ENCODE results near the gene PSMA2.

DNA sequence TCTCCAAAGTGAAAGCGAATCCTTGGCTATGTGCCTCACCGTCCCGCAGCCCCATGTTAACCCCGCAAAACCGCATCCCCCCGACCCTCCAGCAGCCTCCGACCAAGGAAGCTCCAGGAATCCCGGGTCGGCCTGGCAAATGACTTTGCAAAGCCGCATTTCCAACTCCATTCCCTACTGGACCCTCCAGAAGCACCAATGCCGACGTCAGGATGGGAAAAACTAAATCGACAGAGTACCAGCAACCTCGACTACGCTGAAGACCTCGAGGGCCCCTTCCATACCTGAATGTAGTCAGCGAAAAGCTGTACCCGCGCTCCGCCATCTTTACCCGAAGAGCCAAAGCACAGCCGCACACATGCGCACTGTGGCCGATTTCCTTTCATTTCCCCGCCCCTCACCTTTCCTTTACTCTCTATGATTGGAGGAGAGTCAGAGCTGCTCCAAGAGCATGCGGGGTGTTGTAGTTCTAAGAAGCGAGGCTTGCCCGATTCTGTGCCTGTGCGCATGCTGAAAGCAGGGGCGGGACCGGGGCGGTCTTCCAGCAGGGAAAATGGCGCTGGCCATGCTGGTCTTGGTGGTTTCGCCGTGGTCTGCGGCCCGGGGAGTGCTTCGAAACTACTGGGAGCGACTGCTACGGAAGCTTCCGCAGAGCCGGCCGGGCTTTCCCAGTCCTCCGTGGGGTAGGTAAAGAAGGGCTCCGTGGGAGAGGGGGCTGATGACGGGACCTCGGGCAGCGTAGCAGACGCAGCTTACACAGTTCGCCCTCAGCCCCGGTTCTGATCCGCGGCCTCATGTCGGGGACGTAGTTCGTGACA lies at the start of gene PSMA2, which contains the start of gene MRPL32:
- TF ChIP-seq, protein P1, sequence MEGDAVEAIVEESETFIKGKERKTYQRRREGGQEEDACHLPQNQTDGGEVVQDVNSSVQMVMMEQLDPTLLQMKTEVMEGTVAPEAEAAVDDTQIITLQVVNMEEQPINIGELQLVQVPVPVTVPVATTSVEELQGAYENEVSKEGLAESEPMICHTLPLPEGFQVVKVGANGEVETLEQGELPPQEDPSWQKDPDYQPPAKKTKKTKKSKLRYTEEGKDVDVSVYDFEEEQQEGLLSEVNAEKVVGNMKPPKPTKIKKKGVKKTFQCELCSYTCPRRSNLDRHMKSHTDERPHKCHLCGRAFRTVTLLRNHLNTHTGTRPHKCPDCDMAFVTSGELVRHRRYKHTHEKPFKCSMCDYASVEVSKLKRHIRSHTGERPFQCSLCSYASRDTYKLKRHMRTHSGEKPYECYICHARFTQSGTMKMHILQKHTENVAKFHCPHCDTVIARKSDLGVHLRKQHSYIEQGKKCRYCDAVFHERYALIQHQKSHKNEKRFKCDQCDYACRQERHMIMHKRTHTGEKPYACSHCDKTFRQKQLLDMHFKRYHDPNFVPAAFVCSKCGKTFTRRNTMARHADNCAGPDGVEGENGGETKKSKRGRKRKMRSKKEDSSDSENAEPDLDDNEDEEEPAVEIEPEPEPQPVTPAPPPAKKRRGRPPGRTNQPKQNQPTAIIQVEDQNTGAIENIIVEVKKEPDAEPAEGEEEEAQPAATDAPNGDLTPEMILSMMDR (IDR thresholded peaks at IDR 0.05), result no peak
- TF ChIP-seq POLR2A (IDR thresholded peaks at IDR 0.05), result peak; percentile 65

Measured in right lobe of liver (tissue), 4 donors.